ENCODE data around the gene PSME2. TPM values are rescaled to one million over a fixed set of nuclear protein-coding genes. Genes with fewer than 3 reads are reported as not detected.
A peak's percentile ranks its signal among the peaks of the same experiment; 100 is the strongest.

Gene PSME2
- total and polyA plus RNA-seq, 2 of the 13 experiments (the other 11 are each of a cell fraction or from before 2014, with no cell fraction given): 332 to 716 TPM

- no peak for TF ChIP-seq SMAD3 (CRISPR knock-in tag; IDR thresholded peaks at IDR 0.05)
- no peak for TF ChIP-seq CC2D1A (CRISPR knock-in tag; IDR thresholded peaks at IDR 0.05)
- TF ChIP-seq HOXA7 (CRISPR knock-in tag; IDR thresholded peaks at IDR 0.05): no peak
- no peak for TF ChIP-seq SMARCE1 (IDR thresholded peaks at IDR 0.05; ENCODE audit: borderline replicate concordance)
- no peak for TF ChIP-seq RORA (CRISPR knock-in tag; IDR thresholded peaks at IDR 0.05)
- TF ChIP-seq PAF1 (CRISPR knock-in tag; IDR thresholded peaks at IDR 0.05): no peak
- TF ChIP-seq, protein P1, sequence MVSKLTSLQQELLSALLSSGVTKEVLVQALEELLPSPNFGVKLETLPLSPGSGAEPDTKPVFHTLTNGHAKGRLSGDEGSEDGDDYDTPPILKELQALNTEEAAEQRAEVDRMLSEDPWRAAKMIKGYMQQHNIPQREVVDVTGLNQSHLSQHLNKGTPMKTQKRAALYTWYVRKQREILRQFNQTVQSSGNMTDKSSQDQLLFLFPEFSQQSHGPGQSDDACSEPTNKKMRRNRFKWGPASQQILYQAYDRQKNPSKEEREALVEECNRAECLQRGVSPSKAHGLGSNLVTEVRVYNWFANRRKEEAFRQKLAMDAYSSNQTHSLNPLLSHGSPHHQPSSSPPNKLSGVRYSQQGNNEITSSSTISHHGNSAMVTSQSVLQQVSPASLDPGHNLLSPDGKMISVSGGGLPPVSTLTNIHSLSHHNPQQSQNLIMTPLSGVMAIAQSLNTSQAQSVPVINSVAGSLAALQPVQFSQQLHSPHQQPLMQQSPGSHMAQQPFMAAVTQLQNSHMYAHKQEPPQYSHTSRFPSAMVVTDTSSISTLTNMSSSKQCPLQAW (CRISPR knock-in tag; IDR thresholded peaks at IDR 0.05): no peak
- no peak for TF ChIP-seq TBP (CRISPR knock-in tag; IDR thresholded peaks at IDR 0.05)
- TF ChIP-seq MTF1 (CRISPR knock-in tag; IDR thresholded peaks at IDR 0.05): no peak
- no peak for TF ChIP-seq ZNF431 (CRISPR knock-in tag; IDR thresholded peaks at IDR 0.05; ENCODE audit: borderline replicate concordance, low read depth)
- no peak for TF ChIP-seq TBX3 (IDR thresholded peaks at IDR 0.05; ENCODE audit: borderline replicate concordance)
- no peak for TF ChIP-seq ZNF558 (CRISPR knock-in tag; IDR thresholded peaks at IDR 0.05; ENCODE audit: borderline replicate concordance)
- TF ChIP-seq SMYD3 (CRISPR knock-in tag; IDR thresholded peaks at IDR 0.05): peak; percentile 42; the same call in 1 of the 2 replicates
- no peak for TF ChIP-seq MED8 (CRISPR knock-in tag; IDR thresholded peaks at IDR 0.05; ENCODE audit: insufficient replicate concordance)
- TF ChIP-seq ZNF501 (CRISPR knock-in tag; IDR thresholded peaks at IDR 0.05): peak; percentile 44; the same call in 1 of the 2 replicates
- TF ChIP-seq NFYB (CRISPR knock-in tag; IDR thresholded peaks at IDR 0.05): no peak
- TF ChIP-seq GATAD2A (CRISPR knock-in tag; IDR thresholded peaks at IDR 0.05): peak; percentile 52
- no peak for TF ChIP-seq ZNF263 (CRISPR knock-in tag; IDR thresholded peaks at IDR 0.05)
- TF ChIP-seq PATZ1 (CRISPR knock-in tag; IDR thresholded peaks at IDR 0.05): peak; percentile 53
- no peak; the same call in 1 of the 2 replicates for TF ChIP-seq ZKSCAN1 (IDR thresholded peaks at IDR 0.05; ENCODE audit: low read length)
- TF ChIP-seq MEIS2 (CRISPR knock-in tag; IDR thresholded peaks at IDR 0.05): no peak
- TF ChIP-seq RFX3 (CRISPR knock-in tag; IDR thresholded peaks at IDR 0.05): no peak
- TF ChIP-seq KDM5B (CRISPR knock-in tag; IDR thresholded peaks at IDR 0.05; ENCODE audit: borderline replicate concordance): no peak
- no peak for TF ChIP-seq SMC3 (IDR thresholded peaks at IDR 0.05; ENCODE audit: low read length)
- TF ChIP-seq HOXA3 (CRISPR knock-in tag; IDR thresholded peaks at IDR 0.05): peak; percentile 62
- TF ChIP-seq TGIF2 (CRISPR knock-in tag; IDR thresholded peaks at IDR 0.05): no peak
- no peak for TF ChIP-seq POLR2AphosphoS5 (IDR thresholded peaks at IDR 0.05; ENCODE audit: low read depth, low read length)
- no peak for TF ChIP-seq PPARG (CRISPR knock-in tag; conservative IDR thresholded peaks at IDR 0.05)
- TF ChIP-seq ZFAT (CRISPR knock-in tag; conservative IDR thresholded peaks at IDR 0.05): no peak
- TF ChIP-seq, protein P2, sequence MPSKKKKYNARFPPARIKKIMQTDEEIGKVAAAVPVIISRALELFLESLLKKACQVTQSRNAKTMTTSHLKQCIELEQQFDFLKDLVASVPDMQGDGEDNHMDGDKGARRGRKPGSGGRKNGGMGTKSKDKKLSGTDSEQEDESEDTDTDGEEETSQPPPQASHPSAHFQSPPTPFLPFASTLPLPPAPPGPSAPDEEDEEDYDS (CRISPR knock-in tag; IDR thresholded peaks at IDR 0.05): no peak
These were observed 36.4 kb downstream of the PSME2 start (continued) for GRCh38 chr14:24110060-24110459.
